H1 (cell line): ENCODE measurements around the gene CXCL1. TPM values are rescaled to one million over a fixed set of nuclear protein-coding genes. Genes with fewer than 3 reads are reported as not detected.

Experiments used
- BRCA1 ChIP-seq: IDR thresholded peaks from 2 replicates; pipeline ENCODE4 v1.6.1; 2012; ENCODE audit warnings: low read depth, low read length, improper control_type of control experiment
- CBX5 ChIP-seq: fragments of 300-800, 300-1000 bp; sonication (generic); IDR thresholded peaks from 2 replicates; pipeline ENCODE4 v1.7.1; 2016; ENCODE audit warnings: antibody characterized with exemption, low read length, low read depth
- KDM5A ChIP-seq: fragments of 200-600 bp; IDR thresholded peaks from 2 replicates; pipeline ENCODE4 v1.7.1; 2012; ENCODE audit warnings: mild to moderate bottlenecking, low read length, inconsistent platforms, mixed read lengths
- POLR2A ChIP-seq, 2 experiments: IDR thresholded peaks; 1 replicate in 1 of 2; 2 replicates in 1 of 2; pipeline ENCODE4 v1.6.1; 2011; ENCODE audit warnings: low read depth in 2 of 2, low read length in 2 of 2, mild to moderate bottlenecking in 2 of 2; ENCODE audit errors: control extremely low read depth in 1 of 2
- TEAD4 ChIP-seq: IDR thresholded peaks from 2 replicates; pipeline ENCODE4 v1.6.1; 2012; ENCODE audit warnings: low read depth, low read length, inconsistent platforms, mixed read lengths
- polyA plus RNA-seq, 7 experiments: library from polyadenylated mRNA; depleted of rRNA in 3 of 7; stranded (reverse) in 5 of 7; unstranded in 2 of 7; fragments of >200 nt in 5 of 7; fragments of 200-250 nt in 2 of 7; gene quantifications; 1 replicate in 5 of 7; 2 replicates in 1 of 7; 4 replicates in 1 of 7; pipeline versions ENCODE4 v1.2.1 to v1.2.3, GENCODE V29; 2011 to 2013; ENCODE audit warnings: missing spikeins in 2 of 7, mixed read lengths in 2 of 7
- total RNA-seq: library from RNA; stranded (reverse); fragmentation: NEBNext Ultra II Directional; extraction: Animal tissue kit (Norgen Biotek cat#: 25700); gene quantifications from 2 replicates; pipeline ENCODE4 v1.2.1, GENCODE V29; 2021

Gene CXCL1
- total and polyA plus RNA-seq, 2 of the 8 experiments (the other 6 are each of a cell fraction or from before 2014, with no cell fraction given): 0.77 to 0.80 TPM

DNA sequence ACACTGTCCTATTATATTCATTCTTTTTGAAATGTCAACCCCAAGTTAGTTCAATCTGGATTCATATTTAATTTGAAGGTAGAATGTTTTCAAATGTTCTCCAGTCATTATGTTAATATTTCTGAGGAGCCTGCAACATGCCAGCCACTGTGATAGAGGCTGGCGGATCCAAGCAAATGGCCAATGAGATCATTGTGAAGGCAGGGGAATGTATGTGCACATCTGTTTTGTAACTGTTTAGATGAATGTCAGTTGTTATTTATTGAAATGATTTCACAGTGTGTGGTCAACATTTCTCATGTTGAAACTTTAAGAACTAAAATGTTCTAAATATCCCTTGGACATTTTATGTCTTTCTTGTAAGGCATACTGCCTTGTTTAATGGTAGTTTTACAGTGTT is 1.6 kb downstream of the CXCL1 start (continued):
- TF ChIP-seq KDM5A (no peak), TEAD4 (no peak), CBX5 (no peak), POLR2A (IDR thresholded peaks at IDR 0.05; ENCODE audit: control extremely low read depth in 1 of 2, low read depth in 2 of 2, low read length in 2 of 2) (no peak), BRCA1 (no peak)
